Esophagus squamous epithelium (tissue), 4 donors: ENCODE data around the gene TRERF1.

Source experiments
- CTCF ChIP-seq, 6 experiments: fragments of 450-650 bp in 4 of 6; fragments of 200-600 bp in 2 of 6; sonication (generic) in 2 of 6; IDR thresholded peaks; one replicate each; pipeline ENCODE4 v1.5.1; 2016 to 2019; ENCODE audit warnings: antibody characterized with exemption in 6 of 6, mild to moderate bottlenecking in 4 of 6, moderate library complexity in 4 of 6
- POLR2A ChIP-seq, 4 donors: fragments of 450-650 bp; IDR thresholded peaks; one replicate each; pipeline ENCODE4 v1.6.1; 2017; ENCODE audit warnings: antibody characterized with exemption in 4 of 4, mild to moderate bottlenecking in 4 of 4, moderate library complexity in 3 of 4

- no peak for TF ChIP-seq CTCF (IDR thresholded peaks at IDR 0.05)
- no peak for TF ChIP-seq POLR2A (IDR thresholded peaks at IDR 0.05)
Measured at GRCh38 chr6:42239736-42240375, 211.9 kb downstream of the TRERF1 start.
